OCI-M2 (cell line): ENCODE data around the gene ARHGEF35.
"Not testable (repeated sequence)": the region's sequence is repeated elsewhere in the genome, so short reads cannot be mapped to it uniquely, and the experiment has no call there.

ENCODE experiments used
- DNase-seq: peaks from one replicate; lab custom pipeline; 2025; ENCODE audit not compliant: unreplicated experiment; lab: John Stamatoyannopoulos, UW

ARHGEF35 gene

DNA sequence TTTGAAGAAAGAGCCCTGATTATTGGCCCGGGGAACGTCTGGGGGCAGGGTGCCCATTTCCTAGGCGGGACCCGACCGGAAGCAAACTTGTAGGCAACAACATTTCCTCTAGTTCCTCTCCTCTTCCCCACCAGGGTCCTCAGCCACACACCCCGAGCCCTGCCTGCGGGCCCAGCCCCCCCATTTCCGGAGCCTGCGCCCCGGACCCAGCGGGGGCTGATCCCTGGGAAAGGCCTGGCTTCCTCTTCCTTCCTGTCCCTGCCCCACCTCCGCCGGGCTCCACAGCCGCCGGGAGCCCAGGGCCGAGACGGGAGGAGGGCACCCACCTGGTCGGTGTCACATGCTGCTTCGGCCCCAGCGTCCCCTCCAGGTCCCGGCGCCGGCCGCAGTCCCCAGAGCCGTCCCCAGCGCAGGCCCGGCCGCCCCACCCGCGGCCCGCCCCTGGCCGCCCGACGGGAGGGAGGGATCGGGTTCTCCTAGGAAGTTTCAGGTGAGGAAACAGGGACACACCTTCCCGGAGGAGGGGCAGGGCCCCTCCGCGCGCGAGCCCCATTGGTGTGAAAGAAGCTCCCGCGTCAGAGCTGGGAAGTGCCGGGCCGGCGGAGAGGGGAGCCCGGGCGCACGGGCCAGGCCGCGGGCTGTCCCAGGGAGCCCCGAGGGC, at the start of gene ARHGEF35:
Gene ARHGEF35, minus strand, starts transcription at position 622 of the 661 bp plus-strand sequence. CDS start 7,450 bp downstream, outside the sequence.
- DNase-seq, result not testable (repeated sequence)

DNA sequence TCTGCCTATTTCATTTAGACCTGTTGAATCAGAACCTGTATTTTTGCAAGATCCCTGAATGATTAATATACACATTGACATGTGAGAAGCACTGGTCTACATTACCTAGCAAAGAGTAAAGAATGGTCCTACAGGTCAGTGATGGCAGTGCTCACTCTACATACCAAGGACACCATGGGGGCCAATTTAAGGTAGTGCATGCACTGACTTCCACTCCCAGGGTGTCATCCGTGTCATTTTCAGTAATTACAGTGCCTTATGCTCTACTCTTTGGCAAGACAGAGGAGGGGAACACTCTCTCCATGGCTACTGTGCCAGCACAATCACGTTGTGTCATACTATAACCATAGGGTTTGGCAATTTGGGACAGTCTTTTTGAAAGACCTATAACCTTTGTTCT, 49.7 kb upstream of the ARHGEF35 start:
- not testable (repeated sequence) for DNase-seq

DNA sequence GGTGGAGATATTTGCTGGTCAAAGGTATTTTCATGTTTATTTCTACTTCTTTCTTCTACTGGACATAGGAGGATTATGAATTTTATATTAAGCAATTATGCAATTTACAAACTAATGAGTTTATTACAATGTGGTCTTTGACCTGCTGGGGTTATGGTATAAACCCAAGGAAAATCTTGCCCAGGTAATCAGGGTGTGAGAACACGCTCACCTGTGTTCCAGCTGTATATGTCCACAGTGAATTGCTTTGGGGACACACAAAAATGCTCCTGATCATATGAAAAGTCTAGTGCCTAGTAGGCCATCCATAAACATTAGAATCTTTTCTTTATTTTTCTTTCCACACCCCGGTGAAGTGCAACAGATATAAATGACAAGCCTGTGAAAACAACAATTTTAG, 43.7 kb upstream of the ARHGEF35 start, which contains the start of gene OR2A42:
Gene OR2A42, minus strand, starts transcription at position 241 of the 400 bp plus-strand sequence. CDS start 6,762 bp downstream, outside the sequence.
- not testable (repeated sequence) for DNase-seq

DNA sequence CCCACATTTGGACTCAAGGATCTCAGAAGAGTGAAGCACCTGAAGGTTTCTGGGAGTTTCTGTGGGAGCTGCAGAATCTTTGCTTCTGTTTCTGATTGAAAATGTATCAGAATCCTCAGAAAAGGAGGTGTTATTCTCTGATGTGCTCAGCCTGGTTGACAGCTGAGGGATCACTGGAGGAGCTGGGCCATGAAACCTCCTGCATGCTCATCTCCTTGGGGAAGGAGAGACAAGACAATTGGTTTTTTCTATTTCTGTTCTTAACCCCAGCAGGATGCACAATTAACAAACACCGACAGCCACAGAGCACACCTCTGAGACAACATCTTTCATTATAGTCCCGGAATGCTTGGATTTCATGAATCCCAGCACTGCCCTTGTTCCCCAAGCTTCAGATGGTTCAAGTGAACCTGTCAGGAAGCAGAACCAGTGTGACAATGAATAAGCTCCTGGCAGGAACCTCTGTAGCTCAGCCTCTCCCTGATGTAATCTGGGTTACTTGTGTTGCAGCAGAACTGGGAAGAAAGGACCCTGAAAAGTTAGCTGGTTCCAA, 43.0 kb upstream of the ARHGEF35 start:
- not testable (repeated sequence) for DNase-seq

DNA sequence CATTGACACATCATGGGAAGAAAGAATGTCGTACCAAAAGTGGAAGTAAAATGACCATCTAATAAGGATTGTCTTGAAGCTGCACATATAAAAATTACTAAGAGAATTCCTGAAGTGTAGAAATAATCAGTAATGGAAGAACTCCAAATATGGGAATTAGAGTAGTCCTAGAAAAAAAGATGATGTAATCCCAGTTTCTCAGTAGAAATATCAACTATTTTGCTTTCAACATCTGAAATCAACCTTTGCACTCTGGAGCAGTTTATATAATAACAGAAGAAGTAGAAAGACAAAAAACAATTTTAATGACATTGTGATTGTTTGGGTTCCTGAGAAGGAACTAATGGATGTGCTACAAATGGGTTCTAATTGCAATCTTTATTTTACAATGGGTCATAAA, 37.4 kb upstream of the ARHGEF35 start:
- DNase-seq, result not testable (repeated sequence)

DNA sequence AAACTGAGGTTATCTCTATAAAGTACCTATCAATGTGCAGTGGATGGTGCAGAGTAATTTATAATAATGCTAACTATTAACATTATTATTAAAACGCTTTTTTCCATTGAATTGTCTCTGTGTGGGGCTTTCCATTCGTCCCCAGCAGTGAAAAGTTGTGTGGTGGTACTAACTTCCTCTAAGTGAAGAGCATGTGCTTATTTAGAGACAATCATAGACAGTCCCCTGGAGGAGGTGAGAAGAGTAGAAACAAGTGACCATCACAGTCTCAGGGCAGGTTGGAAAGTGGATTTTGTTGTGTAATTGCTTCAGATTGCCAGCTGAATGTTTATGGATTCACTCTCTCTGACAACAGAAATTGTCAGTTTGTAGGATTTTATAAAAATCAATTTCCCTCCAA, 35.4 kb upstream of the ARHGEF35 start:
- not testable (repeated sequence) for DNase-seq

DNA sequence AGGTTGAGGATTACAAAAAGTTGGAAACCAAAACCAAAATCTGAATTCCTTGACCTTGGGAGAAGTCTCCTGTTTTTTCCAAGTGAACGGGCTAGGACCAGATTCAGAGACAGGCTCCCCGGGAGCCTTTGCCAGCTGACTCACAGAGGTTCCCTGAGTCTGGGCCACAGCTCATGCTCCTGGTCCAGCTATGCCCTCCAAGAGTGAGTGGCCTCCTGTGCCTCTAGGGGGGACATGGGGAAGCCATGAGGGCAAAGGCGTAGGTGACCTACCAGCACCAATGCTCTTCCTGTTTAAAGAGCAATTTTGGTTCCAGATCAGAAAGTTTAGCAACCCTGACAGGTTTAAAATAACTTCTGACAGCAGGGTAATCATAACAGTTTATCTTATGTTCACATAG, 33.2 kb upstream of the ARHGEF35 start:
- DNase-seq, result not testable (repeated sequence)

DNA sequence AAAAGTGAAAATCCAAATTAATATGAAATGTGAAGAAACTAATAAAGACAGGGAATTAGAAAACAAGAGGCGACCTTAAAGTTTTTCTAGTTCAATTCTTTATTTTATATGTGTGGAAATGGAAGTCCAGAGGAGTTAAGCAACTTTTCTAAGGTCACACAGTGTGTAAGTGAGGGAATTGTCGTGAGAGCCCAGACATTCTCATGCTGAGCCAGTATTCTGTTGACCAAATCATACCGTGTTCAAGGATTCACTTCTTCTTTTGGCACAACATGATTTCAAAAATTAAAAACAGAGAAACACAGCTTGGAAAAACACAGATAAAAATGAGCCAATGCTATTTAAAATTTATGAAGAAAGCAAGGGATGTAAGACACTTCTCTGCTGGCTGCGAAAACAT, 31.2 kb upstream of the ARHGEF35 start:
- not testable (repeated sequence) for DNase-seq

DNA sequence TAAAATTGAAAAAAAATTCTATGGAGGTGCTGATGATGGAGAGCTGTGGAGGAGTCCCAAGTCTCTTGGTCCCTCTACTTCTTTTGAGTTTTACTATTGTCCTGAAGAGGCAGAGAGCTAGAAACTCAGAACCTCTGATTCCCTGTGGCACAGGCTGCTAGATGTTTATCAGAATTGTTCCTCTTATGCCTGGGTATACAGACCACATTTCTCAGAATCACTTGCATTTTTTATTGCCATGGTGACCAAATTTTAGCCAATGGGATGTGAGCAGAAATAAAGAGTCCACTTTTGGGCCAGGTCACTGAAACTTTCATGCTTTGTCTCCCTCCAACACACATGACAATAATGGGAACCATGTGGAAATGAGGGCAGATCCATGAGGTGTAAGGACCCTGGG, 28.0 kb upstream of the ARHGEF35 start:
- DNase-seq, result not testable (repeated sequence)

DNA sequence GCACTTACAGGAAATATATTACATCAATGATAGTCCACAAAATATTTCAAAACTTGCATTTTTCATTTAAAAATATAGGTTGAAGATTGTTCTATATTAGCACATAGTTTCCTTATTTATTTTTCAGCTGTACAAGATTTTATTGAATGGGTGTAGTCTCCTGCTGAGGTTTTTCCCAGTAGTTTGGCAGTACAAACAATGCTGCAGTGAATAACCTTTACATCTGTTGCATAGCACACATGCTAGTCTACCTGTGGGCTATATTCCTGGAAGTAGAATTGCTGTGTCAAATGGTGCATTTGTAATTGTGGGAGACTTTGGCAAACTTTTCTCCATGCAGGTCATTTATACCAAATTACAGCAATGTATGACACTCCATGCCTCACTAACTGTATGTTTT, 24.9 kb upstream of the ARHGEF35 start:
- DNase-seq, result not testable (repeated sequence)

DNA sequence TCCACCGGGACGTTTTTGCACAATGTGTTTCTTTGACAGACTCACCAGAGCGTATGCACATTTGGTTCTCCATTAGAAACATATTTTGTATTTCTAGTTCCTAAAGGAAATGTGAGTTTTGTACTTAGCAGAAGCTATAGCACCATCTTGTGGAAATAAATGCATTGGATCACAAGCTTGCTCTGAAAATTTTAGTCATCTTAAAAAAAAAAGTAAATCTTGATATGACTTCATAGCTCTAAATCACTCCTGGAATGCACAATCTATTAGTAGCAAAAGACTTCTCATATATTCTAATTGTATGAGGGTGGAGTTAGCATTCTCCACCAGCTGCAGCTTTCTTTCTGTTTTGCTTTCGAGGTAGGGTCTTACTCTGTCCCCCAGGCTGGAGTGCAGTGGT, 23.5 kb upstream of the ARHGEF35 start:
- not testable (repeated sequence) for DNase-seq

DNA sequence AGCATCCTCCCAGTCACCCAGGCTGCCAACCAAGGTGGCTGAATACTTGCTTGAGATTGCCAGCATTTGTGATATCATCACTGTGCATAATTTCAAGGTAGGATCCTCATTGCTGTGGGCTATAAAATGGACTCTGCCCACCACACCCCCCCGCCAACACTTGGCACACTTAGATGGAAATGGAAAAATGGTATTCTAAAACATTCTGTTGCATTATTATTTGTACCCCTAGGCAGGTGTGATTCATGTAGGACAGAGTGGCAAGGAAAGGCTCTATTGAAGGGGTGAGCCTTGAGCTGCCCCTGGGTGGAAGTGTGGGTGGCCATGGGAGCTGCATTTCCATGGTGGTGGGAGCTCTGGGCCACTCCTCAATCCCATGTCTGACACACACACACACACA, 22.9 kb upstream of the ARHGEF35 start:
- DNase-seq, result not testable (repeated sequence)

DNA sequence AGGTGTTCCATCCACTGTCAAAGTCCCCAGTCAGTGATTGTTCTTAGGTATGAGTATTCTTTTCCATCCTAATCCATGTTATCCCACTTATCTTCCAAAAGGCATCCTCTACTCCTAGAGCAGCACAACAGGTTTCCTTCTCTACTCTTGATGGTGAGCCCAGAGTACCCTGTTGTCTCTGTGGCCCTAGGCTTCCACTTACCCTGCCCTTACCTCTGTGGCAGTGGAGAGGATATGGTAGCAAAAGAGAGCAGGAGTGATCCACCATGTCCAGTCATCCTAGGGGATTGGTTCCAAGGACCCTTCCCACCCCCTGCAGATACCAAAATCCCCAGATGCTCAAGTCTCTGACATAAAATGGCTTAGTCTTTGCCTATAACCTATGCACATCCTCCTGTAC, 21.6 kb upstream of the ARHGEF35 start:
- DNase-seq, result not testable (repeated sequence)

DNA sequence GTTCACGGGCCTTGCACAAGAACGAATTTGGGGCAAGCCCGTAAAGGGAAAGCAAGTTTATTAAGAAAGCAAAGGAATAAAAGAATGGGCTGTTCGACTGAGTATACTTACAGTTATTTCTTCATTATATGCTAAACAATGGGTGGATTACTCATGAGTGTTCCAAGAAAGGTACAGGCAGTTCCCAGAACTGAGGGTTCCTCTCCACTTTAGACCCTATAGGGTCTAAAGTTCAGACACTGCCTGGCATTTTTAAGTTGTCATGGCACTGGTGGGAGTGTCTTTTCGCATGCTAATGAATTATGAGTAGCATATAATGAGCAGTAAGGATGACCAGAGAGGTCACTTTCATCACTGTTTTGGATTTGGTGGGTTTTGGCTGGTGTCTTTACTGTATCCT, 9.7 kb upstream of the ARHGEF35 start:
- DNase-seq, result not testable (repeated sequence)

DNA sequence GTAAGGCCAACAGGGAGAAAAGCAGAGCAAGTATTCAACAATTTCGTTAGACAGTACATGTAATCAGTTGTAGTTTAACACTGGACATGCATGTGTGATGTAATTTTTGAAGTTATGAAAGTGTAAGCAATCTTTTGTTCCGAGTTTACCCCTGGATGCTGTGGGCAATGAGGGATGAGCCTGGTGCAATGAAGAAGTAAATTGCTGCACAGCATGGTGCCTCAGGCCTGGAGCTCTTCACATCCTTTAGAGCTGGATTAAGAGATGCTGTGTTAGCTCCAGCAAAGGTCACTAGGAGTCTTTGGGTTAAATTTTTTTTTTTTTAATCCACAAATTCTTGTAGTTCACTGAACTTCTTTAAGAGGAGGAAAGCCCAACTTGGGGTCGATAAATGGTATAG, 7.5 kb upstream of the ARHGEF35 start:
- not testable (repeated sequence) for DNase-seq

DNA sequence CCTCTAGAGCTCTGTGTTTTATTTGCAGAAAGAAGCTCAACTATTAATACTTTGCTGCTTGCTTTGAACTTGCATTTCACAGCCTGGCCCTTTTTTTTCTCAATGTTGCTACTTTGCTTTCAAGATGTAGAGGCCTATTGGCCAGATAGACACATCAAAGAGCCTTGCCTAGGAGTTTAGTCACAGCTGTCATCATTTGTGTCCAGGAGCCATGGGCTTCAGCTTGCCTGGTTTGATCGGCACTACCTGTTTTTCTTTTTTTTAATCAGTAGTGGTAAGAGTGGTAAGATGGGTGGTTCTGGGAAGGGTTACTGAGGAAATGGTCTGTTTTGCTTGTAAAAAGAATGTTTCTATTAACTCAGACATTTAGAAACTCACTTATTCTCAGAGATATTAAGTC, 6.3 kb upstream of the ARHGEF35 start:
- not testable (repeated sequence) for DNase-seq

DNA sequence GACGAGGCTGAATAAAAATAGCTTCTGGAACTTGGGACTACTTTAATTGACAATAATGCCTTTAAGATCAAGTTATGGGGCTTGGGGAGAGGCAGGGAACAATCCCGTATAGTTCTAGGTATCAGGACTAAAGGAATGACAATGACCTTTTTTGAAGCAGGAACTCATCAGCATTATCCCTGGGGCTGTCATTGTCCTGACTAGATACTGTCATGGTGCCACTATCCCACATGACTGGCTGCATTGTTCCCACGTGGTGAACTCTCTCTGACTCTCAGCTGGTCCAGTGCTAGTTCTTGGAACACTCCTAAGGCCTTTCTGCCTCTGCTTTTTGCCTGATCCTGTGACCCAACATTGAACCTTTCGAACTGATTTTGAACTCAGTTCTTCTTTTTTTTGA, 3.3 kb upstream of the ARHGEF35 start:
- DNase-seq, result not testable (repeated sequence)

DNA sequence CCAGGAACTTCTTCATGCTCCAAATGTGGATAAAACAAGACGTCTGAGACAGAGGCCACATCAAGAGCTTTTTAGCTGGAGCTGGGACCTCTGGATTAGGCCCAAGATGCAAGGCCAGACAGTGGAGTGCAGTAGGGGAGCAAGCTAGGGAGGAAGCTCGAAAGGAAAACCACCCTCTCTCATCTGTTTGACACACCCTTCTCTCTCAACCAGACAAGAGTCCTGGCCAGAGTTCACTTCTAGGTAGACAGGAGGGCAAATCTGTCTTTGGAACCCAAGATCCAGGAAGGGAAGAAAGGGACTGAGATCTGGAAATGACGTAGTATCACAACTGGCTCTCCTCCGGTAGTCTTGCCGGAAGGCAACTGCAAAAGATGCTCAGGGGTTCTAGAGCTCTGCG, 1.2 kb downstream of the ARHGEF35 start:
- DNase-seq, result not testable (repeated sequence)

DNA sequence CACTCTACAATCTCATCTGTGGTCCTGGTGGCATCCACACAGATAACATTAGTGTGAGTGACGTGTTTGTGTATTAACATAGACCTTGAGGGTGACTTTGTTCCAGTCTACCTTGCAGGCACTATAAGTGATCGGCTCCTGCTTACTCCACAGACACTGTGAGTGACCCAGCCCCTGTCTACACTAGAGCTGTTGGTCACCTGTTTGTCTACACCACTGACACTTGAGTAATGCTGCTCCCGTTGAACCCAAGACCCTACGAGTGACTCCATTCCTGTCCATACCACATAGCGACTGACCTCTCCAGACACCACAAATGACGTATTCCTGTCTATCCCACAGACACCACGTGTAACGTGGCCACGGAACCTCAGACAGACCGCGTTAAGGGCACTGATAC, 1.9 kb downstream of the ARHGEF35 start:
- not testable (repeated sequence) for DNase-seq

DNA sequence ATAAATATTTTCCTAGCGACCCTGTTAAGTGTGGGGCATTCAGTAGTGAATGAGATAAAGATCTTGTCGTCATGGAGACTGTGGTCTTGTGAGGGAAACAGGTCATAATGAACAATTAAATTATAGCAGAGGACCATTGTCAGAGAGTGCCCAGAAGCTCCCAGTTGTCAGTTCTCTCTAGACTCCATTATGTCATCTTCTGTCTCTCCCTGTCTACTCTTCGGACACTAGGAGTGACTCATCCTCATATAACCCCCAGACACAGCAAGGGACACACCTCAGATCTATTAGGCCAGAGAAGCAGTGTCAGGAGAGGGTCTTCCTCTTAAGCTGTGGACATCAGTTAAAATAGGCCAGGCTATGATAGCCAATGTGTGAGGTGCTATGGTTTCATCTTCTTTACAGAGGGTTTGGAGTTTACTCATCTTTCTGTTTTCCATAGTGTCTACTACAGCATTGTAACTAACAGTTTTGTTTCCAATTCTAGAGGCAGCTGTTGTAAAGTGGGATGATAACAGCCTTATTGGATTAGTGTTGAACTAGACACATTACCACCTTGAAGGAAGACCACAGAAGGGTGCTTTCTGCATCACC, 7.0 kb downstream of the ARHGEF35 start:
- DNase-seq, result not testable (repeated sequence)

DNA sequence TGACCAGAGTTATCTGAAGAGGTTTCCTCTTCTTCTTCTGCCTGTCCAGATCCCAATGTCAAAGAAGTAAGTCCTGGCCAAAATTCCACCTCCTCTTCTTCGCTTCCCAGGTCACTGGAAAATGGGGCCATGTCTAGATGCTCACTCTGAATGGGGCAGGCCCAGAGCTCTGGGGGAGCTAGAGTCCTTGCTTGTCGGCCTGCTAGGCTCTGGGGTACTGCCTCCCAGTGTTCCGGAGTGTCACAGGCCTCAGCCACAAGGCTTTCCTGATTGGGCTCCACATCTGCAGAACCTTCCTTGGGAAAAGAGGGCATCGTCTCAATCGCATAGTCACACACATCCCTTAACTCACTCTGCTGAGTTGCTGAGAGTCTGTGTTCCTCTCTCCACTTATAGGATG, 7.8 kb downstream of the ARHGEF35 start:
- DNase-seq, result not testable (repeated sequence)

DNA sequence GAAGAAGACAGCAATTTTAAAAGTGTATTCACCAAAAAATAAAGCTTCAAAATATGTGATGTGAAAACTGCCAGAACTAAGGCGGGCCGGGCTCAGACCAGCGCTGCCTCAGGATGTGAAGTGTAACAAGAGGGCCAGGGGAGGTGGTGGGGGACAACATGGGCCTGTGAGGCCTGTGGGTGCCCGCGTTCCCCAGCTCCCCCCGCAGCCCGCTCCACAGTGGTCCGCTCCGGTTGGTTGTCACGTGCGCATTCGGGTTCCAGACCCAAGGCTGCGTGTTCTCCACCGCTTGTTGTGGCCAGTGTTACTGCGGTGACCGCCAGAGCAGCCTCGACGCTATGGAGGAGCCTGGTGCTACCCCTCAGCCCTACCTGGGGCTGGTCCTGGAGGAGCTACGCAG, 12.5 kb downstream of the ARHGEF35 start, which contains the start of gene CTAGE4:
Gene CTAGE4, plus strand, starts transcription at position 301 of the 400 bp plus-strand sequence. Its CDS starts 38 bp downstream, at position 339.
- not testable (repeated sequence) for DNase-seq
